D721Med (cell line): ENCODE data around the gene FEZ2.

Source experiments
- DNase-seq: peaks from one replicate; pipeline ENCODE4 v3.0.0; 2011; ENCODE audit warnings: low spot score; ENCODE audit not compliant: insufficient read length
- FAIRE-seq: peaks from 2 replicates; lab custom pipeline; 2011; peaks lifted over from hg19 to GRCh38; lab: Jason Lieb, UNC
- CTCF ChIP-seq: IDR thresholded peaks from 2 replicates; pipeline ENCODE4 v1.5.1; 2012; ENCODE audit warnings: mild to moderate bottlenecking, control low read depth; ENCODE audit not compliant: insufficient read depth; ENCODE audit errors: missing control alignments

FEZ2 gene

DNA sequence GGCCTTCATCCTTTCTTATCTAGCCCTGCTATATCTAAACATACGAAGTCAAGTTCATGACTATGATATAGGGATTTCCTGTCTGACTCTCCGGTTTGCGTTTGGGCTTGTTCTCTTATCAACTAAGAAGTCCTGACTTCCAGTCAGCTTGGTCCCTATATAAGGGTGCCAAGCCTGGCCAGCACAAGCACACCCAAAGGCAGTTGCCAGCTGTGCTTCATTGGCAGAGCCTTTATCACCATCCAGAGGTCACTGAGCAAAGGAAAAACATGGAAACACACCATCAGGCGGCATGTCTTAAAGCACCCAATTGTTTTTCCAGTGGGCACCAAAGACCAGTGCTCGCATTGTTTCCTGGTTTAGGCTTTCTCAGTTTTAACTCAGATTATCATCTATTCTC lies 72.7 kb downstream of the FEZ2 start:
- FAIRE-seq (no peak), DNase-seq (no peak)
- no peak for TF ChIP-seq CTCF

DNA sequence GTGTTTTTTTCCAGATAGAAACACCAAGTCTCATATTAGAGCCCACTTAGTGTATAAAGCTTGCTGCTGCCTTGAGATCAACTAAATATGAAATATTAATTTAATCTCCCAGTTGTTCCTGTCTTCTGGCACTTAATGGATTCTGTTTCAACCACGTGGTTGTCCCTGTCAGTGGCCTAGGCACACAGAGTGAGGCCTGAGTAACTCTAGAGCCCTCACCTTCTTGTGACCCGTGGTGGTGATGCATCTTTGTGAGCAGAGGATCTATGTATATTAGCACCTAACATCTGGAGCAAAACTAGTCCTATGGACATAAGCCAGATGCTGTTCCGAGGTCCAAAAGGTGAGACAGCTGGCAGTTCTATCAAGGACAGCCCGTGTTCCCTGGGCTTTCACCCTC lies 74.8 kb downstream of the FEZ2 start:
- no peak for DNase-seq
- FAIRE-seq: no peak
- TF ChIP-seq CTCF: no peak

DNA sequence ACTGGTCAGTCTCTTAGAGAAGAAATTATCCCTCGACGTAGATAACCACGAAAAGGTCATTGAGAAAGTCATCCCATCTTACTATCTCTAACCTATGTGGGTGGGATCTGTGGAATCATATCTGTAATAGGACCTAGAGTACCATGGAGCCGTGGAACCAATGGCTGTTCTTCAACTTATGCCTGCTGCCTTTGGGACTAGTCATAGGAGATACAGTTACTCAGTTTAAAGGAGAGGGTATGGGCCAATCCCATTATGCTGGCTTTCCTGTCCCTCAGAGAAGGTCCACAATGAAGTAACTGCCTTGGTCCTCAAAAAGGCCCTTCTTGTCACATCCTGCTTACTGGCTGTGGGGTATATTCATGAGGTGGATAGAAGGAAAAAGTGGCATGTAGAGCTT lies 77.5 kb downstream of the FEZ2 start:
- TF ChIP-seq CTCF: no peak
- FAIRE-seq (no peak), DNase-seq (no peak)

GRCh38 chr2:36516136-36516870 lies 81.7 kb downstream of the FEZ2 start:
- FAIRE-seq (no peak), DNase-seq (no peak)
- no peak for TF ChIP-seq CTCF

- no peak for FAIRE-seq
- DNase-seq: no peak
- no peak for TF ChIP-seq CTCF
Measured at GRCh38 chr2:36515538-36515937, 82.4 kb downstream of the FEZ2 start.

- FAIRE-seq: no peak
Measured at GRCh38 chr2:36513661-36514060, 84.3 kb downstream of the FEZ2 start.

More at GRCh38 chr2:36513661-36514060, 84.3 kb downstream of the FEZ2 start:
- TF ChIP-seq CTCF: no peak
- DNase-seq: no peak
